CD4-positive, alpha-beta T cell treated with Interleukin-6 at 100 ng/mL for 8 hours (primary cell): ENCODE results near the gene GLG1.
"Not testable (repeated sequence)": the region's sequence is repeated elsewhere in the genome, so short reads cannot be mapped to it uniquely, and the experiment has no call there.

Experiments
- DNase-seq: peaks from one replicate; pipeline ENCODE4 v3.0.0-alpha.2; 2020; ENCODE audit warnings: mixed read lengths, low spot score

The GLG1 gene

DNA sequence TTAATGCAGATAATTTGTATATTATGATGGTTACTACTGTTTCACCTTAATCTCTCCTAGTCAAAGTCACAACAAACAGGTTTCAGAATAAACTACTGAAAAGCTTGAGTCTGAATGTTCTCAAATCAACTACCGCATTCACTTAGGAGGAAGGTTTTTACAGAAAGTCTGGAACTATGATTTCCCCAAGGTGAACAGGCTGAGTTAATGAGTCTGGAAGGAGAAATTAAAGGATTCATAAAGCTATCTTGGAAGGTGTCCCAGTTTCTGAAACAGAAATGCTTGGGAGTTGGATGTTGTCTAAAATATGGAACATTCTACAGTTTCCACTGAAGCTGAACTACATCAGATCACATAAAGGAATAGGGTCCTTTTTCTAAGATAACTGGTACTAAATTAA lies 69.2 kb downstream of the GLG1 start:
- not testable (repeated sequence) for DNase-seq

DNA sequence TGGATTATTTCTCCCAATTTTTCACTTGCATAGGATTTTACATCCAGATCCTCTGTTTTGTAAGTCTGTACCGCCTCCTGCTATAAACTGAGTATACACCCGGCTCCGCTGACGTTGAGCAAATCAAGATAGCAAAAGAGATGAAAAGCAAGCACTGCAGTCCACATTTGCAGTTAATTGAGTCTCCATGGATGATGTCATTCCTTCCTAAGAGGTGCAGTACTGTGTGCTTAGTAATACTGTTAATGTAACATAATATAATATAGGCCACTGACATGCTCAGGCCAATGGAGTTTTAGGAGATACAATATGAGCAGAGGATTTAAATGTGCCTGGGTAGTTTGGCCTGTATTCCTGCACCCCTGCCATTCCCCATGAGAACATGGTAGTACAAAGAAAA lies 72.3 kb downstream of the GLG1 start:
- not testable (repeated sequence) for DNase-seq

GRCh38 chr16:74524926-74525325 lies 82.0 kb downstream of the GLG1 start:
- DNase-seq: no peak

- no peak for DNase-seq
These were observed 82.8 kb downstream of the GLG1 start for GRCh38 chr16:74524117-74524516.

DNA sequence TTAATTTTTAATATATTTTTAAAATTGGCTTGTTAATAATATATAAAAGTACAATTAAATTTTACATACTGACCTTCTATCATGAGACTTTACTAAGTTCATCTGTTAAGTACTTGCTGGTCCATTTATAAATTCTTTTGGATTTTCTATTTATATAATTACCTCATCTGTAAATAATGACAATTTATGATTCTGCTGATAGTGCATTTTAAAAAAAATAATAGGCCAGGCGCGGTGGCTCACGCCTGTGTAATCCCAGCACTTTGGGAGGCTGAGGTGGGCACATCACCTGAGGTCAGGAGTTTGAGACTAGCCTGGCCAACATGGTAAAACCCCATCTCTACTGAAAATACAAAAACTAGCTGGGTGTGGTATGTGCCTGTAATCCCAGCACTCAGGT lies 83.2 kb downstream of the GLG1 start:
- DNase-seq: not testable (repeated sequence)

DNA sequence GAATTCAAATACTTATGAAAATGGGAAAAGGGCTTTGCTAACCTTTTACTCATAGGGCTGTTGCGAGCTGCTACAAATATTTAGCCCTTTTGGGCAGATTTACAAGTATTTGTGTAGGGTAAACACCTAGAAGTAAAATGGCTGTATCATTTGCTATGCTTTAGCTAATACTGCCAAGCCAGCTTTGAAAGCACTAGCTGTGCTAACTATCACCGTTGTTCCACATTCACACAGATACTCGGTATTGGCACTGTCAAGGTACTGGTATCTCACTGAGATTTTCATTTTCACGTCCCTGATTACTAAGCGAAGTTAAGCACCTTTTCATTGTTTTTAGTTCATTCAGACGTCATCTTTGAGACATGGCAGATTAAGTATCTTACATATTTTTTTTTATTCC lies 84.8 kb downstream of the GLG1 start:
- no peak for DNase-seq

DNA sequence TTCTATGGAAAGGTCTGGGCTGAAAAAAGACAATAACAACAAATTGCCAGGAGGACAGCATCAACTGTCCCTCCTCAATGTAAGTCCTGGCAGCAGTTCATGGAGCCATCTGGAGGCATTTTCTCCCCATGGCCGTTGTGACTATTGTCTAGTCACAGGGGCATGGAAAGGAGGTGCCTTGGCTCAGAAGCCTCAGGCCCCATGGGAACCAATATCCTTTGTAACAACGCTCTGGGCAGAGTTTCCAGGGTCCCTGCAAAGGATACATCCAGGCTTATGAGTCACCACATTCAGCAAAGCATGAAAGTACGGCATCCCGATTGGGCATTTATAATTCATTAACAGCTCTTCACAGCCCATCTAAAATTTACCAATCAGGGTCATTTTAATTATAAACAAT lies 85.2 kb downstream of the GLG1 start:
- no peak for DNase-seq

GRCh38 chr16:74518934-74519333 lies 88.0 kb downstream of the GLG1 start:
- not testable (repeated sequence) for DNase-seq

DNA sequence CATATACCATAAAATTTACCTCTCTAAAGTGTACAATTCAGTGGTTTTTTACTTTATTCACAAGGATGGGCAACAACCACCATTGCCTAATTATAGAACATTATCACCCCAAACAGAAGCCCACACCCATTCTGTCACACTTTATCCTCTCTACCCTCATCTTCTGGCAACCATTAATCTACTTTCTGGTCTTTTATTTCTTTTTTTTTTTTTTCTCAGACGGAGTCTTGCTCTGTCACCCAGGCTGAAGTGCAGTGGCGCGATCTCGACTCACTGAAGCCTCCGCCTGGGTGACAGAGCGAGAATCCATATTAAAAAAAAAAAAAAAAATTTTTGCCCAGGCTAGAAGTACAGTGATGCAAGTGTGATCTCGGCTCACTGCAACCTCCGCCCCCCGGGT lies 95.0 kb downstream of the GLG1 start:
- DNase-seq: no peak

DNA sequence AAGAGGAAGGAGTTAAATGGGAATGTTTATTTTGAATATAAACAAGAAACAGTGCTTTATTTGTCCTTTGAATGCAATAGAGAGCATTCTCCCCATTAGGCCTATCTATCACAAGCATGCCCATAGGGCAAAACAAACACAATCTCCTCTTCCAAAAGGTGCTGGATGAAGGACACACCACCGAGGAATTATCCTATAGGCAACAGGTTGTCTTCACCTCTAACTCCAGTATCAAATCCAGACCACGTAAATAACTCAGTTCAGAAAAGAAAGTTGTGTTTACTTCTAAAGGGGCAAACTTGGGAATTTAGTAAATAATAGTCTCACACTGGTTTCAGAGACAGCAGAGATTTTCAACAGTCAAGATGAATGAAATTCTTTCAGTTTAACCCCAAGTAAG lies 101.9 kb downstream of the GLG1 start:
- no peak for DNase-seq

GRCh38 chr16:74503412-74503811 lies 103.5 kb downstream of the GLG1 start:
- DNase-seq: no peak

DNA sequence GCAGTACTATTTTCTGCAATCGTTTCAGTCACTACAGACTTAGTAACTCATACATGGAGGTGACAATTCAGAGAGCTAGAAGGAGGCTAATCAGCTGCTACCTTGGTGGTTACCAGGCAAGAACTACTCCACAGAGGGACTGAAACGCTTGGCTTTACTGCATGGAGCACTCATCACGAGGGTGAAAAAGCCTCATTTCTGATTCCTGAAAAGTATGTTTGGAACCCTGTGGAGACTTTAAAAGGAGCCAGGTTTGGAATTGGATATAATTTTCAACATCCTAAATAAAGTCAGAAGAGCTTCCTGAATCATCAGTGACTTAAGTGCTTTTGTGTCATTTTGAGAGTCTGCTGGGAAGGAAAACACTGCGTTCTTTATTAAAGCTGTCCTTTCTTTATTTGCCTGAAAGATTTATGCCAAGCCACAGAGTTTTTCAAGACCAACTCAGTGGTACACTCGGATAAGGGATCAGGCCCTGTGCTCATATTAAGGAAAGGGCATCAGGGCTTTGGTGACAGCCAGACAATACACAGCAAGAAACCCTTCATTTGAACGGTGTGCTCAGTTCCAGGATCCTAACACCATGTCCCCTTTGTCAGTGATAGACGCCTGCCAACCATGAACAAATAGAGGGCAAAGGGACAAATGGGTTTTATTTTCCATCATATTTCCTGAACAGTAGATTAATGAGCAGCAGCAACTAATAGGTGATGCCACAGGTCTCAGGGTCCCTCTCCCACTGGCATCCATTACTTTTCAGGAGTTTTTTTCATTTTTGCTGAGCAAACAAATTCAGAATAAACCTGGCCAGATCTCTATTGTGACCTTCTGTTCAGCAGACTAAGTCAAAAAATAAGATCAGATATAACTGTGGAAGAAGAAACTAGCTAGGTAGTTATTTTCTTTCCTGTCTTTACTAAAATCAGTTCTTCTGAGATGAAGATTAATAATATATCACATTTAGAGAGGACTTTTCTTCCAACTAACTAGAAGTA lies 105.1 kb downstream of the GLG1 start:
- DNase-seq: no peak

DNA sequence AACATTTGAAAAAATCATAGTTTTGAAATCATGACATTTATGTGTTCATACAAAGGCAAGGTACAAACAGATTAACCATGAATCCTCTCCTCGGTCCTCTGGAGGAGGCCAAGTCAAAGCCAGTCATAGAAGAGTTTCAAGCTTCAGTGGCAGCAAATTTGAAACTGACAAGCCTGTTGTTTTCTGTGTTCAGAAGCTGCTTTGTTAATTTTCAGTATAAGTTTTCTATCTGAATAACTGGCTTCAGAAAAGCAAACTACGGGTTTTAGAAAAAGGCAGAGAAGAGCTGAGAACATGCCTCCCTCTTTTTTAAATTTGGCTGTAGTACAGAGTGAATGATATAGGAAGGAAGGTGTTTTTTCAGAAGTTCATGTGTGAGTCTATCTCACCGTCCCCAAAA lies 106.0 kb downstream of the GLG1 start:
- DNase-seq: no peak

DNA sequence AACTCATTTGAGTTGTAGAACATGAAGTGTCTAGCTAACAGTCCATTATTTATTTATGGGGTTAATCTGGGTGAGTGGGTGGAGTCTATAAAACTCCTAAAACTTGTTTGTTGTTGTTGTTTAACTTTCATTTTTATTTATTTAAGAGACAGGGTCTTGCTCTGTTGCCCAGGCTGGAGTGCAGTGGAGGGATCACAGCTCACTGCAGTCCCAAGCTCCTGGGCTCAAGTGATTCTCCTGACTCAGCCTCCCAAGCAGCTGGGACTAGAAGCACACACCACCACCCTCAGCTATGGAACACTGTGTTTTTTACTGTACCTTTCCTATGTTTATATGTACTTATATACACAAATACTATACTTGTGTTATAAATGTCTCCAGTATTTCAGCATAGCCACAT lies 107.8 kb downstream of the GLG1 start:
- DNase-seq: no peak

GRCh38 chr16:74497761-74498160 lies 109.2 kb downstream of the GLG1 start:
- no peak for DNase-seq

DNA sequence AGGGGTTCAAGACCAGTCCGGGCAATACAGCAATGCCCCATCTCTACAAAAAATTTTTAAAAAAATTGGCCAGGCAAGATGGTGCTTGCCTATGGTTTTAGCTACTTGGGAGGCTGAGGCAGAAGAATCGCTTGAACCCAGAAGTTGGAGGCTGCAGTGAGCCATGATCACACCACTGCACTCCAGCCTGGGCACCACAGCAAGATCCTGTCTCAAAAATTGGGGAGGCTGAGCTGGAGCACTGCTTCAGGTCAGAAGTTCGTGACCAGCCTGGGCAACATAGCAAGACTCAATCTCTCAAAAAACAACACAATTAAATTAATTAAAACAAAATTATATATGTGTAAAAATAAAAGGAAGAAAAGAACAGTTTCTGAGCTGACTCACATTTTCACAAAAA lies 110.9 kb downstream of the GLG1 start:
- DNase-seq: no peak

DNA sequence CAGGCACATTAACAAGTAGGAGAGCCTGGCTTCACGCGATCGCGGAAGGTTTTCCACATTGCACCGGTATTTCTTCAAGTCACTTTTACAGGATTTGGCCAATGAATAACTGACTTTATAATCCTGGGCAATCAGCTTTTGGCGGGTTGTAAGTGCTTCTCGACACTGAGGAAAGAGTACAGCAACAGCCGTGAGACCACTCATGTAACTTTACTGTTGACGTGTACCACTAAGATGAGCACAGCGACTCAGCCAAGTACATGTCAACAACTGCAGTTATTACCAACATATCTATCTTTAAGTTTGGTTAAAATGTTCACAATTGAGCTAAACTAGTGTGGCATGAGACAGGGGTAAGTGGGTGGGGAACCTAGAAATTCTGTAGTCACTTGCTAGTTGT lies 113.9 kb downstream of the GLG1 start:
- no peak for DNase-seq

- no peak for DNase-seq
These were observed 119.0 kb downstream of the GLG1 start for GRCh38 chr16:74487634-74488495.

DNA sequence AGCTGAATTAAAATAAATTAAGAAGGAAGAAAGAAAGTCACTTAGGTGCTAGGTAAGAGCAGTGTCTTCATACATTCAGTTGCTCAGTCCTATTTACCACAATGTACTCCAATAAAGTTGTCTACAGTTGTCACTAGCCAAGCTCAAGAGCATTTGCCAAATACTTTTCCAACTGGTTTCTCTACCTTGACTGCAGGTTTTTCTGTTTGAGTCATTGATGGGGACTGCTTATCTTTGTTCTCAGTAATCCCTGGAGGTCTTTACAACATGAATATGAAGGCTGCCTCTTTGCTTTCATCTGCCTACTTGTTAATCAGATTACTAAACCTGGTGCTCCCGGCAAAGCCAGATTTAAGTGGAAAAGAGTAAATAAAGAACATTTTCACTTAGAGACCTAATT lies 121.0 kb downstream of the GLG1 start:
- no peak for DNase-seq

GRCh38 chr16:74480150-74481029 lies 126.5 kb downstream of the GLG1 start:
- no peak for DNase-seq

GRCh38 chr16:74477226-74477625 lies 129.7 kb downstream of the GLG1 start:
- no peak for DNase-seq

- DNase-seq: no peak
These were observed 132.5 kb downstream of the GLG1 start for GRCh38 chr16:74474416-74474815.
